Stimulated activated naive CD4-positive, alpha-beta T cell (primary cell): ENCODE measurements around the gene CADM4.
"Not testable (repeated sequence)": the region's sequence is repeated elsewhere in the genome, so short reads cannot be mapped to it uniquely, and the experiment has no call there.

Experiments used
- DNase-seq, 6 experiments: peaks; one replicate each; lab custom pipeline; 2025; lab: John Stamatoyannopoulos, UW

The CADM4 gene, protein sequence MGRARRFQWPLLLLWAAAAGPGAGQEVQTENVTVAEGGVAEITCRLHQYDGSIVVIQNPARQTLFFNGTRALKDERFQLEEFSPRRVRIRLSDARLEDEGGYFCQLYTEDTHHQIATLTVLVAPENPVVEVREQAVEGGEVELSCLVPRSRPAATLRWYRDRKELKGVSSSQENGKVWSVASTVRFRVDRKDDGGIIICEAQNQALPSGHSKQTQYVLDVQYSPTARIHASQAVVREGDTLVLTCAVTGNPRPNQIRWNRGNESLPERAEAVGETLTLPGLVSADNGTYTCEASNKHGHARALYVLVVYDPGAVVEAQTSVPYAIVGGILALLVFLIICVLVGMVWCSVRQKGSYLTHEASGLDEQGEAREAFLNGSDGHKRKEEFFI

DNA sequence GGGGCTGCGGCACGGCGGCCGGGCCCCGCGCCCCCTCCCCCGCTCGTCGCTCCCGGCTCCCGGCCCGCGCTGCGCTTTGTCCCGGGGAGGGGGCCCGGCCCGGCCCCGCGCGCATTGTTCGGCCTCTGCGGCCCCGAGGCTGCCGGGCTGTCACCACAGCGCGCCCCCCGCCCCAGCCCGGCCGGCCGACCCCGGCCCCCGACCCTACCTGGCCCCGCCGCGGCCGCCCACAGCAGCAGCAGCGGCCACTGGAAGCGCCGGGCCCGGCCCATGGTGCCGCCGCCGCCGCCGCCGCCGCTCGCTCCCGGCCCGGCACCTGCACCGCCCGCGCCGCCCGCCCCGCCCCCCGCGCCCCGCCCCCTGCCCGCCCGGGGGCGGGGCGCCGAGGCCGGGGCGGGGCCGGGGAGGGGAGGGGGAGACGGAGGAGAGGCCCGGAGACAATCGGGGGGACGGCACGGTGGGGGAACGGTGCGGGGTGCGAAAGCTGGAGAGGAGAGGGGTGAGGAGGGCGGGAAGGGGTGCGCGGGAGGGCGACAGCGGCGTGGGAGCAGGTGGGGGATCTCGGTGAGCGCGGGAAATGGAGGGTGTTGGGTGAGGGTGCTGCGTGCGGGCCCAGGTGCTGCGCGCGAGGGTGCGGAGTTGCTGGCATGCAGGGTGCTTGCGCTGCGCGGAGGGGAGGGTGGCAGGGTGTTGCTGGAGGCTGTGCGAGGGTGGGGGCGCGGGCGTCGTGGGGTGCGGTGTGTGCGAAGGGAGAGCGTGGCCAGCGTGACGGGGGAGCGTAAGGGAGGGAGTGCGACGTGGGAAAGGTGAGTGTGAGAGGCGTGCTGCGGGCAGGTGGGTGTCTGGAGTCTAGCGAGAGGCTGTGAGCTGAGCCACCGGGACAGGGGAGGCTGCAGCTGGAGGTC, at the start of gene CADM4:
CADM4 (minus strand) TSS at position 332 of the 905 bp plus-strand sequence; CDS start at position 272, 60 bp downstream.
- peak; percentile 45 to 72 (median 64) for DNase-seq

DNA sequence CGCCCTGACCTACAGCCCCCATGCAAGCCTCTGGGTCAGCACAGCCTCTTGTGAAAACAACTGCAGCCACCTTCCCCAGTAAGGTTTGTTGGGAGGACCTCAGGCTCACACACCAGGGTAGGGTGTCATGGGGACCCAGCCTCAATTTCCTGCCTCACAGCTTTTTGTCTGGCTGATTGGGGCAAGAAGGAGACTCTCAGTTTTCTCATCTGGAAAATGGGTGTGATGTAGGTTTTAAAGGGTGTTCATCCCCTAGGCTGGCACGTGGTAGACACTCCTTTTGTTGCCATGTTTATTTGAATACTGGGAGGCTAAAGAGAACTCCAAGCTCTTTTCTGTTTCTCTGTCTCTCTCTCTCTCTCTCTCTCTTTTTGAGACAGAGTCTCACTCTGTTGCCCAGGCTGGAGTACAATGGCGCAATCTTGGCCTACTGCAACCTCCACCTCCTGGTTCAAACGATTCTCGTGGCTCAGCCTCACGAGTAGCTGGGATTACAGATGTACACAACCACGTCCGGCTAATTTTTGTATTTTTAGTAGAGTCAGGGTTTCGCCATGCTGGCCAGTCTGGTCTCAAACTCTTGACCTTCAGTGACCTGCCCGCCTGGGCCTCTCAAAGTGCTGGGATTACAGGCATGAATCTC, 48.5 kb upstream of the CADM4 start:
- DNase-seq: no peak

DNA sequence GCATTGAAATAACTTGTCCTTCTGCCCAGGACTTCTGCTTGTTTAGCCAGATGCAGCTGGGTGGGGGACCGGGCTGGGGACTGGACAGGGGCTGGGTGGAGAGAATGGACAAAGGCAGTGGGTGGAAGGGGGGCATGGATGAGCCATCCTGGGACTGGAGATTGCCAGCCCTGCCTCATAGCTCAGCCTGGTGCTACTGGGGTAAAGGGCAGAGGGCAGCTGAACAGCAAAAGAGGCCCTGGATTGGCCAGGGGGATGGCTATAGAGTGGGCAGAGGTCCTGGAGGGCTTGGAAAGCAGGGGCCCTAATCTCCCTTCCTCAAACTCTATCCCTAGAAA, 48.0 kb upstream of the CADM4 start:
- no peak for DNase-seq

DNA sequence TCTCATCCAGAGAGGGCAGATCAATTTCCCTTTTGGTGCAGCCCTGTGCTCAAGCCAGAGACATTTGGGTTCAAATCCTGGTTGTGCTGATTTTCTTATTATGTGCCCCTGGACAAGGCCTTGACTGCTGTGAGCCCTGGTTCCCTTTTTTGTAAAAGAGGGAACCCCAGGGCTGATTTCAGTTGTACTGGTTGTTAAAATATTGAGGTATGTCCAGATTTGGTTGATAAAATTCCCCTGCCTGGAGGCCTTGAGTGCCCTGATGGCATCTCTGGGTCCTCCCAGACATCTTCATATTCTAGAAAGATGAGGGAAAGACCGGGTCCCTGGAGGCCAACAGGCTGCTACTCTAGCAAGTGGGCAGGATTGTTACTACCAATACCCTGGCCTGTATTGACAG, 44.7 kb upstream of the CADM4 start:
- DNase-seq: no peak

DNA sequence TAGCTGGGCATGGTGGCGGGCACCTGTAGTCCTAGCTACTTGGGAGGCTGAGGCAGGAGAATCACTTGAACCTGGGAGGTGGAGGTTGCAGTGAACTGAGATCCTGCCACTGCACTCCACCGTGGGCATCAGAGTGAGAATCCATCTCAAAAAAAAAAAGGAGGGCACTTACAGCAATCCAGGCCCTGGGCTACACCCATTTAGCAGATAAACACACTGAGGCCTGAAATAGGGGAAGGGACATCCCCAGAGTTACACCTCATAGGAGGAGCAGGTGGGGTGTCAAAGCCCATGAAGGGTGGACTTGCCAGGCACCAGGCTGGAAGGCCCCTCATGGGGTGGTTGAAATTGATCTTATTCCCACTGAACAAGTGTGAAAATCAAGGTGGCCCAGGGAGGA, 44.3 kb upstream of the CADM4 start:
- no peak for DNase-seq

DNA sequence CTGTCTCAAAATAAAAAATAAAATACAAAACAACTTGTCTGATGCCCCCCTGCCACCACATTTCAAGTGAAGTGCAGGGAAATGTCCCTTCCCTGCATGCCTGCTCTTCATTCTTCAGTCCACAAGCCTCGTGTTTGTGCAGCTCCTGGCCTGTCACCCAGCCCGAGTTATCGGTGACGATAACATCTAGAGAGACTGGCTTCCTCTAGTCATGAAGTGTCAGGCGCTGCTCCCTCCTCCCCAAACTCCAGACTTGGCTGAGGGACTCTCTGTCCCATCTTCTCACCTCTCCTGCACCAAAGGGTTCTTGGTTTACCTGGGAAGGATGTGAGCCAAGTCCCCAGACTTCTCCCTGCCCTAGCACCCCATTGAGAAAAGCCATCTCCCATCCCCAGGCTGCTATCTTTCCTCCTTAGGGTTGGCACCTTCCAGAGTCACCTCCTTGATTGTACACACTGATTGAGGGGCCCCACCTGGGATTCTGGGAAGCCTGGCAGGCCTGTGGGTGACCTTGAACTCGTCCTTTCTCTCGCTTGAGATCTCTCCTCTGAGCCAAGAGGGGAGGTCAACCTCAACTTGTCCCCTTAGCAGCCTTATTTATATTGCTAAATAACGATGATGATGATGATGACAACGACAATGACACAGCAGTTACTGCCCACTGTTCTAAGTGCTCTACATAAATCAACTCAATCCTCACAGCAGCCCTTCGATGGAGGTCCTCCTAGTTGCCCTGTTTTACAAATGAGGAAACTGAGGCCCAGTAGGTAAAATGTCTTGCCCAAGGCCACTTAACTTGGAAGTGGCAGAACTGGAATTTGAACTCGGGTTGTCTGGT, 43.4 kb upstream of the CADM4 start:
- DNase-seq: no peak

DNA sequence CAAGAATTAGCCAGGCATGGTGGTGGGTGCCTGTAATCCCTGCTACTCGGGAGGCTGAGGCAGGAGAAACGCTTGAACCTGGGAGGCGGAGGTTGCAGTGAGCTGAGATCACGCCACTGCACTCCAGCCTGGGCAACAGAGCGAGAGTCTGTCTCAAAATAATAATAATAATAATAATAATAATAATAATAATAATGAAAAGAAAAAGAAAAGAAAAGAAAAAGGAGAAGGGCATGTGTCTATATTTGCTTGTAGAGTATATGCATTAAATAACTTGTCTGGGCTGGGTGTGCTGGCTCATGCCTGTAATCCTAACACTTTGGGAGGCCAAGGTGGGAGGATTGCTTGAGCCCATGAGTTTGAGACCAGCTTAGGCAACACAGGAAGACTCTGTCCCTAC, 42.6 kb upstream of the CADM4 start:
- not testable (repeated sequence) for DNase-seq

DNA sequence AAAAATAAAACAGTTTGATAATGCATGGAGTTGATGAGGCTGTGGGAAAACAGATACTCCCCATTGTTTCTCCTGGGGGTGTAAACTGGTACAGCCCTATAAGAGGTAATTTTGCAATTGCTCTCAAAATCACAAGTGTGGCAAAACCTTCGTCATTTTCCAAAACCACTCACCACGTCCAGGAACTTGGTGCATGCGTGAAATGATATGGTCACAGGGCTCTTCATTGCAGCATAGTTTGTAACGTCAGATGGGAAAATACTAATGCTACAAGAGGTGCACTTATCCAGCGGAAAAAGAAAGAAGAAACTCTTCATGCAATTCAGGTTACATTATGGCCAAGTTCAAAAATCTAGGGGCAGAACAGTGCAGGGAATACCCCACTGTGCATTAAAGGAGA, 42.2 kb upstream of the CADM4 start:
- DNase-seq: no peak

DNA sequence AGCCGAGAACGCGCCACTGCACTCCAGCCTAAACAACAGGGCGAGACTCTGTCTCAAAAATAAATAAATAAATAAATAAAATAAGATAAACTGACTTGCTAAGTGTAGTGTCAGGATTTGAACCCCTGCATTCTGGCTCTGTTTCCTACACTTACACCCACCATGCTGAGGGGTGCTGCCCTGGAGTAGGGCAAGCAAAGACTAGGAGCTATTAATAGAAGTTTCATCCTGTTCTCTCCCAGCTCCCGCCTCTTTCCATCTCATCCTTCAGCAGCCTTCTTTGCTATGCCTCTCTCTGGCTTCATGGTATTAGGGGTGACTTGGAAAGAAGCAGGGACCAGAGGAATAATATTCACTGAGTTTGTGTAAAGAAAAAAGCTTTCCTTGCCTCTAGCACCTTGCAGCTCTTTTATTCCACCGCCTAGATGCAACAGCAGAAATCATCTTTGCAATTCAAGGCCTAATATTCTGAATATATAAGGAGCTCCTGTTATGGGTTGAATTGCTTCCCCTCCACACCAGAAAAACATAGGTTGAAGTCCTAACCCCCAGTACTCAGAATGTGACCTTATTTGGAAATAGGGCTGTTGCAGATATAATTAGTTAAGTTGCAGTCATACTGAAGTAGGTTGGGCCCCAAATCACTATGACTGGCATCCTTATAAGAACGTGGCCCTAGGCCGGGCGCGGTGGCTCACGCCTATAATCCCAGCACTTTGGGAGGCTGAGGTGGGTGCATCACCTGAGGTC, 39.0 kb upstream of the CADM4 start:
- DNase-seq: no peak

DNA sequence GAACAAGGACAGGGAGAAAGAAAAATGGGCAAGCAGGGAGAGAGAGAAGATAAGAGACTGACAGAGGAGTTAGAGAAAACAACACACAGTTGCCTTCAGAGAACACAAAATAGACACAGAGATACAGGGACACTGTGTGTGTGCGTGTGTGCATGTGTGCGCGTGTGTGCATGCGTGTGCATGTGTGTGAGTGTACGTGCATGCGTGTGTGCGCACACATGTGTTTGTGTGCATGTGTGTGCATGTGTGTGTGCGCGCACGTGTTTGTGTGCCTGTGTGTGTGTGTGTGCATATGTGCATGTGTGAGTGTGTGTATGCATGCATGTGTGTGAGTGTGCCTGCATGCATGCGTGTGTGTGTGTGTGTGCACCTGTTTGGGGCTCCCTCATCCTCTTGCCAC, 36.3 kb upstream of the CADM4 start:
- DNase-seq: no peak

DNA sequence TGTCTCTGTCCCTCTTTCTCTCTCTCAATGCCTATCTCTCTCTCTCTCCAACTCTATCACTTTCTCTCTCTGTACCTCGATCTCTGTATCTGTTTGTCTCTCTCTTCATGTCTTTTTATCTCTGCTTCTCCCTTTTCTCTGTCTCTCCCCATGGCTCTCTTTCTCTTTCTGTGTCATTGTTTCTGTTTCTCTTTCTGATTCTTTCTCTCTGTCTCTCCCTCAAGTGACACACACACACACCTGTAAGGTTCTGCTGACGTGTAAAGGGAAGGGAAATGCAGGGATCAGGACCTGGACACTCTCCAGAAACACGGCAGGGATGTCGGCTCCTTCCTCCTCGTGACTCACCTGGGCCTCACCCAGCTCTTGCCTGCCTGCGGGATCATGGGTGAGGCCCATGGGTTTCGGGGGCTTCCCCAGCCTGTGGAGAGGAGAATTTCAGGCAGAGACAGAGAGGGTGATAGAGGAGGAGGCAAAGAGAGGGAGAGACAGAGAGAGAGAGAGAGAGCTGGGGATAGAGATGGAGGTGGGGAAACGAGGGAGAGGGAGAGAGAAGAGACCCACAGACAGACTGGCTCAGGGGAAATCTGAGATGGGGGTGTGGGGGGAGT, 35.7 kb upstream of the CADM4 start:
- no peak for DNase-seq

DNA sequence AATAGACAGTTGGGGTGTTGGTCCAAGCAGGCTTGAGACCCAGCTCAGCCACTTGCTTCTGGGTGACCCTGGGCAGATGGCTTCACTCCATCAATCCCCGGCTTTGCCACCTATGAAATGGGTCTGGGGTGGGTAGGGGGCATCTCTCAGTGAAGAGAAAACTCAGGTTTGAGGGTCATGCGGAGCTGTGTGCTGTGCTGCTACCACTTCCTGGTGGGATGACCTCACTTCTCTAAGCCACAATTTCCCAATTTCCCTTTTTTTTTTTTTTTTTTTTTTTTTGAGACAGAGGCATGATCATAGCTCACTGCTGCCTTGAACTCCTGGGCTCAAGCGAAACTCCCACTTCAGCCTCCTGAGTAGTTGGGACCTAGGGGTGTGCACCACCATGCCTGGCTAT, 34.9 kb upstream of the CADM4 start:
- DNase-seq: no peak

DNA sequence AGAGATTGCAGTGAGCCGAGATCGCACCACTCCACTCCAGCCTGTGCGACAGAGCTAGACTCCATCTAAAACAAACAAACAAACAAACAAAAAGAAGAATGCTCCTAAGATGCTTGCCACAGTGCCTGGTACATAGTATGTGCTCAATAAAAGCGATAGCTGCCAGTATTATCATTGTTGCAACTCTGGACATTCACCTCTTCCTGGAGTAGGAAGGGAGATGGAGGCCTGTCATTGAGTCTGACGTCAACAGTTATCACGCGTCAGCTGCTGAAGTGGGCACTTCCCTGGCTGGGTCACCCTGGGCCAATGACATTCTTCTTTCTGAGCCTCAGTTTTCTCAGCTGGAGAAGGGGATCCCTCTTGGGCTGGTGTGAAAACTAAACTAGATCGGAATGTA, 34.5 kb upstream of the CADM4 start:
- DNase-seq: no peak

DNA sequence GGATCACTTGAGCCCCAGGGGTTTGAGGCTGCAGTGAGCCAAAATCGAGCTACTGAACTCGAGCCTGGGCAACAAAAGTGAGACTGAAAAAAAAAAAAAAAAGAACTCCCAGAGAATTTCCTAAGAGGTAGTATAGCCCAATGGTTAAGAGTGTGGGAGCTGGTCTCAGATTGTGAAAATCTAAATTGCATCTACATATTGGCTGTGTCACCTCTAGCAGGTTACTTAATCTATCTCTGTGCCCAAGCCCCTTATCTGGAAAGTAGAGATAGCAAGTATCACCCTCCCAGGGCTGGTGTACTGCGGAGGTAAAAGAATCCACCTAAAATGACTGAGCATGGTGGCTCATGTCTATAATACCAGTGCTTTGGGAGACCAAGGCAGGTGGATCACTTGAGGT, 34.0 kb upstream of the CADM4 start:
- no peak for DNase-seq

DNA sequence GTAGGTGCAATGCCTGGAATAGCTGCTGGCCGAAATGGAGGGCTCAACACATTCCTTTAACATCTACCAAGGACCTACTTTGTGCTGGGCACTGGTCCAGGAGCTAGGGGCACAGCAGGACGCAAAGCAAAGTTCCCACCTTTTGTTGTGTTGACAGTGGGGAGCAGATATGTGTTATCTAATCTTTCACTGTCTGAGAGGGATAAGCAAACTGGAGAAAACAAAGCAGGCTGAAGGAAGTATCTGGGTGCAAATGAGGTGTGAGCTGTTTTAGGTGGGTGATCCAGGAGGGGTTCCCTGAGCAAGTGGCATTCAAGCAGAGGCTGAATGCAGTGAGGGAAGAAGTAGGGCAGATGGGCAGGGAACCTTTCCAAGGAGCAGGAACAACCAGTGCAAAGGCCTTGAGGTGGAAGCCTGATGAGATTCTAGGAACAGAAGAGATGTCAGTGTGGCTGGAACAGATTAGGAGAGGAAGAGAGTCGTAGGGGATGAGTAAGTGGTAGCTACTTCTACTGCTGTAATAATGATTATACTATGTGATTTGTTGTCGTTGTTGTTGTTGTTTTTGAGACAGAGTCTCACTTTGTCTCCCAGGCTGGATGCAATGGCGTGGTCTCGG, 32.5 kb upstream of the CADM4 start:
- DNase-seq: no peak

DNA sequence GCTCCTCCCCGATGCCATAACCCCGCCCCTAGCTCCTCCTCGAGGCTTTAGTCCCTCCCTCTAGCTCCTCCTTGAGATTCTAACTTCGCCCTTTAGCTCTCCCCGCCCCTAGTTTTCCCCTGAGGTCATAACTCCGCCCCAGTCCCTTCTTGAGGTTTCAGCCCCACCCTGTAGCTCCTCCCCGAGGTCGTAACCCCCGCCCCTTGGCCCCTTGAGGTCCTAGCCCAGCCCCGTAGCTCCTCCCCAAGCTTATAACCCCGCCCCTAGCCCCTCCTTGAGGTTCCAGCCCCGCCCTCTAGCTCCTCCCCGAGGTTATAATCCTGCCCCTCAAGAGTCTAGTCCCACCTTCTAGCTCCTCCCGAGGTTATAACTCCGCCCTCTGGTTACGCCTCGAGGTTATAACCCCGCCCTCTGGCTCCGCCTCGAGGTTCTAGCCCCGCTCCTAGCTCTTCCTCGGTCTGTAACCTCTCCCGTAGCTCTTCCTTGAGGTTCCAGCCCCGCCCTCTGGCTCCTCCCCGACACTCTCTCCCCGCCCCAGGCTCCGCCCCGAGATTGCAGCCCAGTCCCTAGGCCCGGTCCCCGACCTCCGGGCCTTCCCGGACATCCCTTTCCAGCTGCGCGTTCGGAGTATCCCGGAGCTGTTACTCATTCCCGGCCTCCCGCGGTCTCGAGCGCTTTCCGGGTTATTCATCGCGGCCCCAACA, 28.9 kb upstream of the CADM4 start:
- DNase-seq: peak; percentile 95 to 100 (median 97)

DNA sequence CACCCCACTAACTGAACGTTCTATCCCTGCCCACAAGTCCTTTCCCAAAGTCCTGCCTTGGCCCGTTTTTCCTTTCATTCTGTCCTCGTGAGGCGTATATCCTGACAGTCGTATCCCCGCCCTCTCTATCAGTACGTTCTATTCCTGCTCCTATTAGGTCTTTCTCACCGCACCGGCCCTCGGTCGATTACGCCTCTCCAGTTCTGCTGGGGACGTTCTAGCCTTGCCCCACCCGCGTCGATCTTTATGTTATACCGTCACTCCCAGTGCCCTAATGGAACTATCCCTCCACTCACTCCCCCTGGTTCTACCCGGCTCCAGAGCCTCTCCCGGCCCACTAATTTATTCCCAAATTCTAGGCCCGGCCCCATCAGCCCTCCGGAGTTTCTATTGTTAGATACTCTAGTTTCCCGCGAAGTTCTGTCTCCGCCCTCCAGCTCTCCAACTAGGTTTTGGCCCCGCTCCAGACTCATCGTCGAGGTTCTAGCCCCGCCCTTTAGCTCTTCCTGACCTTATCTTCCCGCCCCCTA, 28.3 kb upstream of the CADM4 start:
- no peak for DNase-seq

DNA sequence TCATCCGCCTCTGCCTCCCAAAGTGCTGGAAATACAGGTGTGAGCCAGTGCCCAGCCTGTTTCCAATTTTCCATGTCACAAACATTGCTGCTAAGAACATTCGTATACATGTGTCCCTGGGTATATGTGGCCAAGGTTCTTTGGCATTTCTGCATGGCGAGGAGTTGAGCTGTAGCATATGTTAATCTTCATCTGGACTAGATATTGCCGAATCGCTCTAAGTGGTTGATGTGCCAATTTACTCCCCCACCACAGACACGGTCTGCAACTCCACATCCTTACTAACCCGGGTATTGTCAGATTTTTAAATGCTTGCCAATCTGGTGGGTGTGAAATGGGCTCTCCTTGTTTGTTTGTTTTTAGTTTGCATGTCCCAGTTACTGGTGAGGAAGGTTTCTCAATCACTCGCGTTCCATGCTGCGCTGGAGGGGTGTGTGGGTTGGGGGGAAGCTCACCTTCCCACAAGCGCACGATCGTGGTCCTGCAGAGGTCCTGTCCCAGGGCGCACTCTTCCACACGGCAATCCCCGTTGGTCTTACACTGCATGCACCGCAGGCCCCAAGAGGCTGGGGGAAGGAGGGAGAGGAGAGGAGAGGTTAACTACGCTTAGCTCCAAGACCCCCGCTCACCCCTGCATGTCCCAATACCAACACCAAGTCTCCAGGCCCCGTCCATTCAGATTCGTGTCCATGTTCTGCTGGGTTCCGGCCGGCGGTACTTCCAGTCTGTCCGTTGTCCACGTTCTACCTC, 27.7 kb upstream of the CADM4 start:
- DNase-seq: peak in 1 of 6 experiments; percentile 2

DNA sequence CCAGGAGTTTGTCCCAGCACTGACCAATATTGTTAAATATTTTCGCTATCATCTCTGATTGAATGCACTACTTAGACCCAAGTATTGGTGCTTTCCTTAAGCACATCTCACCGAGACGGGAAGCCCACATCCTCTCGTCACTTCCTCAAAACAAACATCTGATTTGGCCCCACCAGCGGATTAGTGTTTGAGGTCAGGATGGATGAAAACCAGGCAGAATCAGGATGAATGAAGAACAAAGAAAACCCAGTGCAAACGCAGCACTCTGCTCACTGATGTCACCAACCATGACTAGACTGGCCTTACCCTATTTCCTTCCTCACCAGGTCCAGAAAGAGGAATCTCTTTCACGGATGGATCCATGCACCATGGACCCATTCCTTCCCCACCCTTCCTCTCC, 24.4 kb upstream of the CADM4 start:
- peak in 5 of 6 experiments; percentile 13 to 60 (median 37) for DNase-seq
